IPS-11a (cell line): ENCODE data around the gene UTS2R.
"Not testable (repeated sequence)": the region's sequence is repeated elsewhere in the genome, so short reads cannot be mapped to it uniquely, and the experiment has no call there.

Experiments
- H3K4me3 ChIP-seq: one replicate; pipeline ENCODE4 v1.5.1; 2013; ENCODE audit warnings: low read depth, low read length, control low read depth

UTS2R gene

DNA sequence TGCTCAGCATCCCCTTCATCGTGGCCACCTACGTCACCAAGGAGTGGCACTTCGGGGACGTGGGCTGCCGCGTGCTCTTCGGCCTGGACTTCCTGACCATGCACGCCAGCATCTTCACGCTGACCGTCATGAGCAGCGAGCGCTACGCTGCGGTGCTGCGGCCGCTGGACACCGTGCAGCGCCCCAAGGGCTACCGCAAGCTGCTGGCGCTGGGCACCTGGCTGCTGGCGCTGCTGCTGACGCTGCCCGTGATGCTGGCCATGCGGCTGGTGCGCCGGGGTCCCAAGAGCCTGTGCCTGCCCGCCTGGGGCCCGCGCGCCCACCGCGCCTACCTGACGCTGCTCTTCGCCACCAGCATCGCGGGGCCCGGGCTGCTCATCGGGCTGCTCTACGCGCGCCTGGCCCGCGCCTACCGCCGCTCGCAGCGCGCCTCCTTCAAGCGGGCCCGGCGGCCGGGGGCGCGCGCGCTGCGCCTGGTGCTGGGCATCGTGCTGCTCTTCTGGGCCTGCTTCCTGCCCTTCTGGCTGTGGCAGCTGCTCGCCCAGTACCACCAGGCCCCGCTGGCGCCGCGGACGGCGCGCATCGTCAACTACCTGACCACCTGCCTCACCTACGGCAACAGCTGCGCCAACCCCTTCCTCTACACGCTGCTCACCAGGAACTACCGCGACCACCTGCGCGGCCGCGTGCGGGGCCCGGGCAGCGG, 3.2 kb downstream of the UTS2R start:
- H3K4me3 ChIP-seq, result no peak overlapping the region

DNA sequence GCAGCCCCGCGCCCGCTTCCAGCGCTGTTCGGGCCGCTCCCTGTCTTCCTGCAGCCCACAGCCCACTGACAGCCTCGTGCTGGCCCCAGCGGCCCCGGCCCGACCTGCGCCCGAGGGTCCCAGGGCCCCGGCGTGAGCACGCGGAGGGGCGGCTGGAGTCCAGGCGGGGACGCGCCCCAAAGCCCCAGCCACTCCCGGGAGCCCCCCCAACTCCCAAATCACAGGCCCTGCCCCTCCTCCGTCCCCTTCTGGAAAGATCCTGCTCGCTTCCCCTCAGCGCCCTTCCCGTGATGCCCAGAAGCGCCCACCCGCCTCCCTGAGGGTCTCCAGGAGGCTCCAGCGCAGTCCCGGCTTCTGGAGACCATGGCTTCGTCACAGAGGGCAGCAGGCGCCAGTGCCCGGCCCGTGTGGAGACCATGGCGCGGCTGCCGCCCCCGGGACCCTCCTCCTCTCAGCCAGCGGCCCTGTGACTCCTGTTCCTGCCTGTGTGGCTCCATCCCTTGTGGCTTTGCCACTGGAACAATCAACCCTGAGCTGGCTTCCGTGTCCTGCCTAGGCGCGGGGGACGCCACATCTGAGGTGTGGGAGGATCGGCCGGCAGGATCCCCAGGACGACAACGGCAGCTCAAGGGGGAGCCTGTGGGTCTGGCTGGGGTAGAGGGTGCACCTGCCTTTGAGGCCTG, 3.9 kb downstream of the UTS2R start:
- H3K4me3 ChIP-seq, result no peak overlapping the region

DNA sequence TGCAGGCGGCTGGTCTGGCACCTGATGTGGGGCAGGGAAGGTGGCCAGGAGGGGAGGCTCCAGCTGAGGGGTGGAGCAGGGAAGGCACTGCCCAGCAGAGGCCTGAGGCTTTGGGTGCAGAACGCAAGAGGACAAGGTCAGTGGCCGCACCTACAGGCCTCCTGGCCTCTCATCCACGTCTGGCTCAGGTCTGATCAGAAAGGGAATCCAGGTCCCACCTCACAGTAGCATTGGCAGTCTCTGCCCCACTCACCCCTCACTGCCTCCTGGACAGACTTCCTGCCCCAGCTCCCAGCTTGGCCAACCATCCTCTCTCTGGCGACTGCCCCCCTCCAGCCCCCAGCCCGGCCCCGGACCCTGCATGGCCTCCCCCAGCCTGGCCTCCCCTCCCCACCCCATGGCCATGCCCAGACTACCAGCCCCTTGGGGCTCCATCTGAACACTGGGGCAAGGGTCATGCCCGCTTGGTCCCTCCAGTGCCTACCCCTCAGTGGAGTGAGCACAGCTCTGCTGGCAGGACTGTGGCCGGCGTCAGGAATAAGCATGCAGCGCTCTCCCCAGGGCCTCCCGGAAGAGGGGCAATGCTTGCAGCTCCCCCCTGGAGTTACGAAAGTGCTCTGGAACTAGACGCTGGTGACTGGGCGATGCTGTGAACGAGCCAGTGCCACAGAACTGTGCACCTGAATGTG, 4.6 kb downstream of the UTS2R start:
- H3K4me3 ChIP-seq, result no peak overlapping the region

DNA sequence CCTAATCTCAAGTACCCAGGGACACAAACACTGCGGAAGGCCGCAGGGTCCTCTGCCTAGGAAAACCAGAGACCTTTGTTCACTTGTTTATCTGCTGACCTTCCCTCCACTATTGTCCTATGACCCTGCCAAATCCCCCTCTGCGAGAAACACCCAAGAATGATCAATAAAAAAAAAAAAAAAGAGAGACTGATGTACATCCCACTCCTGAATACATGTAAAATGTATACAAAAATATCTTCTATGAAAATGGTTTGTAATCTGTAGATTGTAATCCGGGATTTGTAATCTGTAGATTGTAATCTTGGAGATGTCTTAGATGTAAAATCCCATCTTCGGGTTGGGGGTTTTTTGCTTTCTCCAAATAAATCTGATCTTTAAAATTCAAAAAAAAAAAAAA, 5.7 kb downstream of the UTS2R start:
- not testable (repeated sequence) for H3K4me3 ChIP-seq

DNA sequence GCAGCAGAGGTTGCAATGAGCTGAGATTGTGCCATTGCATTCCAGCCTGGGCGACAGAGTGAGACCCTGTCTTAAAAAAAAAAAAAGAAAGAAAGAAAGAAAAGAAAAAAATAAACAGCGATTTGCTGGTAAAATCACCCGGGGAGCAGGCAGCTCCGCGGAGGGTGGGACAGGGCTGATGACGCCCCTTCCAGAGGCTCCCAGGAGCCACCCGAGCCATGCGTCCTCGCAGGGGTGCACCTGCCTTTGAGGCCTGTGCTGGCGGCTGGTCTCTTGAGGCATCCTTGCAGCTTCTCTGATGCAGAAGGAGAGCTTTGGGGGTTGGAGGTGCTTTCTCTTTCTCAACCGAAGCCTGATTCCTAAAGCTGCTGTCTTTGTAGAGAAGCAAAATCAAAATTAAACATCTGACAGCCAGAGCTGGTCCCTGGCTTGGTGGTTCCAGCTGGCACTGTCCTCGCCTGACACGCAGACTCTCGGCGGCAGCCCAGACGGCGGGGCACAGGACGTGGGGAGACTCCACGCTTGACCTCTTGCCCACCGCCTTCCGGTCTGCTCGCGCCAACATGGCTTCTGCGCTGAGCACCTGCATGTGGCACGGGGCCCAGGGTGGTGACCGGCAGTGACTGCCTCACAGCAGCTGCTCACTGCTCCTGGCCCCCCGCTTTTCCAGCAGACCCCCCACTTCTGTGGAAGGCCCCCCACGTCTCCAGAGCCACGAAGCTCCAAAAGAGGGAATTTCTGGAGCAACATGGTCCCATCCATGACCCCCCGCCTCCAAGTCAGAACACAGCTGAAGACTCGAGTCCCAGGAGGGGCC, 6.6 kb downstream of the UTS2R start:
- no peak overlapping the region for H3K4me3 ChIP-seq

DNA sequence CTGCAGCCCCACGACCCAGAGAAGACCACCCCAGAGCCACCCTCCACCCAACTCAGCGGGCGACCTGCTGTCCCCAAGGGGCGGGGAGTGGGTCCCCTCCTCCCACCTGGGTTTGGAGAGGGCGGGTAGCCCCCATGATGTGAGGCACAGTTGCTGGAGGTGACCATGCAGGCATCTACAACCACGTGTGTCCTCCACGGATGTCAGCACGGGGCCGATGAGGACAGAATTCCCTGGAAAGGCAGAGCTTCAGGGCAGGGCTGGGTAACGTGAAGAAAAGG, 7.1 kb downstream of the UTS2R start:
- H3K4me3 ChIP-seq, result no peak overlapping the region

DNA sequence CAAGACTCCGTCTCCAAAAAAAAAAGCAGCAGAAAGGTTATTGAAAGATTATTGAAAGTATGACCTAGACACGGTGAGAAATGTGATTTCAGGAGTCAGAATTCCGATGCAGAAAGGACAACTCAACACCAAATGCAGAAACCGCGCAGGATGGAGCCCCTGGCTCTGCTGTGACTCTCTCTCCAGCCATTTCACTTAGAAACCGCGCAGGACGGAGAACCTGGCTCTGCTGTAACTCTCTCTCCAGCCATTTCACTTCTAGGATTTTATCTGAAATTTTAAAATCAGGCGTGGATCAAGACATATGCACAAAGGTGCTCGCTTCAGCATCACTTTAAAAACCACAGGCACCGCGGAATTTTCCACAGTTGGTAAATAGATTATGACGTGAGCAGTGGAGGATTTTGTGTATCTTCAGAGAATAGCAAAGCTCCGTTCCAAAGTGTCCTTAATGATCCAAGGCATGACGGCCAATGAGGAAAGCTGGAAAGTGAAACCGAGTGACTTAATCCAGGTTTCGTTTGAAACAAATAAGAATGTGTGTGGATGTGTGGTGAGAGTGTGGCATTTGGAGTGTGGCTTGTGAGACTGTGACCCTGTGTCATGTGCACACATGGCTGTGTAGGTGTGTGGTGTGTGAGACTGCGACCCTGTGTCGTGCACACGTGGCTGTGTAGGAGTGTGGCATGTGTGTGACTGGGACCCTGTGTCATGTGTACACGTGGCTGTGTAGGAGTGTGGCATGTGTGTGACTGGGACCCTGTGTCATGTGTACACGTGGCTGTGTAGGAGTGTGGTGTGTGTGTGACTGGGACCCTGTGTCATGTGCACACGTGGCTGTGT, 9.5 kb downstream of the UTS2R start:
- H3K4me3 ChIP-seq, result no peak overlapping the region

DNA sequence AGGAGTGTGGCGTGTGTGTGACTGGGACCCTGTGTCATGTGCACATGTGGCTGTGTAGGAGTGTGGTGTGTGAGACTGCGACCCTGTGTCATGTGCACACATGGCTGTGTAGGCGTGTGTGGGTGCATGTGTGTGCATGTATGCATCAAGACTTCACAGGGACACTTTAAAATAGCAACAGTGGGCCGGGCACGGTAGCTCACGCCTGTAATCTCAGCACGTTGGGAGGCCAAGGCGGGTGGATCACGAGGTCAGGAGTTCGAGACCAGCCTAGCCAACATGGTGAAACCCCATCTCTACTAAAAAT, 10.1 kb downstream of the UTS2R start:
- H3K4me3 ChIP-seq, result not testable (repeated sequence)

DNA sequence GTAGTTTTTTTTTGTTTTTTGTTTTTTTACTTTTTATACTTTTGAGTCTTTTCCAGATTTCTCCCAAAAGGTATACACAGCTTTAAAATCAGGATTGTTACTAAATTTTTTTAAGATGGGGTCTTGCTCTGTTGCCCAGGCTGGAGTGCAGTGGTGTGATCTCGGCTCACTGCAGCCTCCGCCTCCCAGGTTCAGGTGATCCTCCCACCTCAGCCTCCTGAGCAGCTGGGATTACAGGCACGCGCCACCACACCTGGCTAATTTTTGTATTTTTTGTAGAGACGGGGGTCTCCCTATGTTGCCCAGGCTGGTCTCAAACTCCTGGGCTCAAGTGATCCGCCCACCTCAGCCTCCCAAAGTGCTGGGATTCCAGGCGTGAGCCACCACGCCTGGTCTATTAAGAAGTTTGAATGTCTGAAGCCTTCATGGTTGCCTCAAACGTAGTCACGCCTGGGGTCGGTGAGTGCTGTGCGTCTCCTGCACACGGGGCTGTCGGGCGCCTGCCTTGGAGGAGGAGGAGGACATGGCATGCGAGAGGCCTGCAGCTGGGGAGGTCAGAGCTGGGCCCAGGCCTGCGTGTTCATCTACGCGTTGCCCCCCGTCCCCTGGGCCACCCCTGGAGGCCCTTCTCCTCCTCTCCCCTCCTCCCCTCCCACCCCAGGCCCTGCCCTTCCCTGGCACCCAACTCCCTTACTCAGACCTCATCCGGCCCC, 10.8 kb downstream of the UTS2R start:
- H3K4me3 ChIP-seq, result not testable (repeated sequence)

DNA sequence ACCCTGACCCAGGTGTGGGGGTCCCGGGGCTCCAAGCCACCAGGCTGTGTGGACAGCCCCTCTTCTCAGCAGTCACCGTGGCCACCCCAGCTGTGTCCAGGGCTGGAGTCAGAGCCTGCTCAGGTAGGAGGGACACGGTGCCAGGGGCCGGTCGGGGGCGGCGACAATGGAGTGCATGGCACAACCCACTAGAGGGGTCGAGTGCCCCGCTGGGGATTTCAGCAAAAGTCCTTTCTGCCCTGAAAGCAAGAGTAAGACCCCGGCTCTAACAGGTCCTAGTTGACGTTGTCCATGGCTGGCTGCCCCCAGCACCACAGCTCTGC, 11.3 kb downstream of the UTS2R start:
- H3K4me3 ChIP-seq, result no peak overlapping the region

DNA sequence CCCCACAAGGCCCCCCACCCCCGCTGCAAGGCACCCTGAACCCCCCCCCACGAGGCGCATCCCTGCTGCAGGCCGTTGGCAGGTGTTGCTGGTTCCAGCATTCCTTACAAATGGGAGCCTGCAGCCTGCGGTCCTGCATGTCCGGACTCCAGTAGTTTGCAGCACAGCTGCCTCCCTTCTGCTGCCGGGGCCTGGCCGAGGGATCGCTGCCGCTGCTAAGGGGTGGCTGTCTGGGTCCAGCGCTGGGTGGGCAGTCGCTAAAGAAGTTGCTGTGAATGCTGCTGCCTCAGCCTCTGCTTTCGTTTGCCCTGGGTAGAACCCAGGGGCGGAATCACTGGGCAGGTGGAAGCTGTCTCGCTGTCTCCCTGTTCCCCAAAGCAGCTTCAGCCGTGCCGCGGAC, 11.8 kb downstream of the UTS2R start:
- H3K4me3 ChIP-seq, result no peak overlapping the region

DNA sequence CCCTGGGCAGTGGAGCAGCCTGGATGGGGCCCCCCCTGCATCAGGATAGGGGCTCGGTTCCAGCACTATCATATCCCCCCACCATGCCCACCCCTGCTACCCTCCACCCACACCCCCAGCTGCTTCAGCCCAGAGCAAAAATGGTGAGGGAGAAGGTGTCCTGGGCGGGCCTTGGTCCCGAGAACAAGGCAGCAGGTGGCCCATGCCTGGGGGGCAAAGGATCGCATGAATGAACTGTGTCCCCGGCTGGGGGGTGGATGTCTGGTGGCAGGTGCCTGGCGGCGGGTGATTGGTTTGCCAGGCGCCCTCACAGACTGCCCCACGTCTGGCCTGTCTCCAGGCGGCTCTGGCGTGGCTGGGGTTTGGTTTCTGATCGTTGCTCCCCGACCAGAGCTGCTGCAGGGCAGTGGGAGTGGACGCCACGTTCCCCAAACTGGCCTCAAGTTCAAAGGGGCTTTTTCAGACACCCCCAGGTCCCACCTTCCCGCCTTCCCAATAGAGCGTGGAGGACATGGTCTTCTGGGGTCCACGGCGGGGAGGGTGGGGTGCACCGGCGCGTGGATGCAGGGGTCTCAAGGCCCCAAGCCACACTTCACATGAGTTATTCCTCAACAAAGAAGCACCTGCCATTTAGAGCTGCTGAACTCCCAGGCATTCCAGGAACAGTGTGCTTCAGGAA, 12.6 kb downstream of the UTS2R start:
- no peak overlapping the region for H3K4me3 ChIP-seq

DNA sequence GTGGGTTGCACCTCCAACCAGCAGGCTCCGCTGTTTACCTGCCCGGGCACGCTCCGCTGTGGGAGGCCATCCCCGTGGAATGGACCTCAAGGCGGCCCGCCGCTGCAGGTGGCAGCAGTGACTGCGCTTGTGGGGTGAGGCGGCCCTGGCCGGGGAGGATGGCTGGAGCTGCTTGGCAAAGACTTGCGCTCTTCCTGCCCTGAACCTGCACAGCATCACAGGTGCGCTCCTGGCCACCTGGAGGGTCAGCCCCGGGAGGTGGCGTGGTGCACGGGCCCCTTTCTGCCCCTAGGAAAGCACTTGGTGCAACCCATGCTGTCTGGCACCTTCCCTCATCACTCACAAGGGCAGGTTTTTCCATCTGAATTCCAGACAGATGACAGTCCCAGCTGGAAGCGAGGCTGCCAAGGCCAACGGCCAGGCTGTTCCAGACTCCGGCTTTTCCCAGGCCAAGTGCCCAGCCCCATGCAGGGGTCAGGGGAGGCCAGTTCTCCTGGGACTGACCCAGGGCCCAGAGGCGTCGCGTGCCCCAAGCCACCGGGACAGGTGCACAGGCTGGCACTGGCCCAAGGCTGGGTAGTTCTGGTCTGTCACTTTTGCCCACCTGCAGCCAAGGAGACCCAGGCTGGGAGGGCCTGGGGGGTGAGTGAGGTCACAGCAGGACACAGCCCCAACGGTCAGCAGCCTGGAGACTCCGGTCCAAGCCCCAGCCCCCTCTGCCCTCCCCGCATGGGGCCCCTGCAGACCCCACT, 13.3 kb downstream of the UTS2R start:
- H3K4me3 ChIP-seq, result no peak overlapping the region

DNA sequence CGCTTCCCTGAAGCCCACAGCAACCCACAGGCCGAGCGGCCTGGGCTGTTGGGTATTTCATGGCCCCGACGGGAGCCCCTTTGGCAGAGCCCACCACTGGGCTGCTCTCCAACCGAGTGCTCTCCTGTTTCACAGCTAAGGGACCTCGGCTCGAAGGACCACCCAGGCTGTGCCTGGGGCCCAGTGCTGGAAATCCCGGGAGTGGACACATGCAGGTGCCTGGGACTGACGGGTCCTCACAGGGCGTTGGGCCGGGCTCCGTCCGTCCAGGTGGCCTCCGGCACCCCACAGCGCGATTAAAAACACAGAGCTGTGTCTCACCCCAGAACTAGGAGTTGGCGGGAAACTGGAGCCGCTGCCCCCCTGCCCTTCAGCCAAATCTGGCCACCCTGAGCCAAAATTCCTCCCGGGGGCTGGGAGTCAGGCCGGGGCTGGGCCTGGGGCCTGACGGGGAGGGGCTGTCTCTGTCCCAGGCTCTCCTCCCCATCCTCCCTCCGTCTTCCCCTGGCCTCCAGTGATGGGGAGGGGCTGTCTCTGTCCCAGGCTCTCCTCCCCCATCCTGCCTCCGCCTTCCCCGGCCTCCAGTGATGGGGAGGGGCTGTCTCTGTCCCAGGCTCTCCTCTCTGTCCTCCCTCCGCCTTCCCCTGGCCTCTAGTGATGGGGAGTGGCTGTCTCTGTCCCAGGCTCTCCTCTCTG, 14.1 kb downstream of the UTS2R start:
- H3K4me3 ChIP-seq, result no peak overlapping the region

DNA sequence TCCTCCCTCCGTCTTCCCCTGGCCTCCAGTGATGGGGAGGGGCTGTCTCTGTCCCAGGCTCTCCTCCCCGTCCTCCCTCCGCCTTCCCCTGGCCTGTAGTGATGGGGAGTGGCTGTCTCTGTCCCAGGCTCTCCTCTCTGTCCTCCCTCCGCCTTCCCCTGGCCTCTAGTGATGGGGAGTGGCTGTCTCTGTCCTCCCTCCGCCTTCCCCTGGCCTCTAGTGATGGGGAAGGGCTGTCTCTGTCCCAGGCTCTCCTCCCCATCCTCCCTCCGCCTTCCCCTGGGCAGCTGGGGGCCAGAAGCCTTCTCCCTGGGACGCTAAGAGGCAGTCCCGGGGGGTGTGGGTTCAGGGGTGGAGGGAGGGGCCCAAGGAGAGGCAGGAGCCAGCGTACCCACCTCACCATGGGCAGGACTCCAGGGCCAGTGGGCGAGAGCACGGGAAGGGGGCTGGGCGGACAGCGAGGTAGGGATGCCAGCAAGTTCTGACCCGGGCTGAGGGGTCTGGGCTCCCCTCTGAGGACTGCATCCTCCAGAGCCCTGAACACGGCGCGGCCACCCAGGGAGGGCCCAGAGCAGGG, 14.8 kb downstream of the UTS2R start:
- H3K4me3 ChIP-seq, result no peak overlapping the region

DNA sequence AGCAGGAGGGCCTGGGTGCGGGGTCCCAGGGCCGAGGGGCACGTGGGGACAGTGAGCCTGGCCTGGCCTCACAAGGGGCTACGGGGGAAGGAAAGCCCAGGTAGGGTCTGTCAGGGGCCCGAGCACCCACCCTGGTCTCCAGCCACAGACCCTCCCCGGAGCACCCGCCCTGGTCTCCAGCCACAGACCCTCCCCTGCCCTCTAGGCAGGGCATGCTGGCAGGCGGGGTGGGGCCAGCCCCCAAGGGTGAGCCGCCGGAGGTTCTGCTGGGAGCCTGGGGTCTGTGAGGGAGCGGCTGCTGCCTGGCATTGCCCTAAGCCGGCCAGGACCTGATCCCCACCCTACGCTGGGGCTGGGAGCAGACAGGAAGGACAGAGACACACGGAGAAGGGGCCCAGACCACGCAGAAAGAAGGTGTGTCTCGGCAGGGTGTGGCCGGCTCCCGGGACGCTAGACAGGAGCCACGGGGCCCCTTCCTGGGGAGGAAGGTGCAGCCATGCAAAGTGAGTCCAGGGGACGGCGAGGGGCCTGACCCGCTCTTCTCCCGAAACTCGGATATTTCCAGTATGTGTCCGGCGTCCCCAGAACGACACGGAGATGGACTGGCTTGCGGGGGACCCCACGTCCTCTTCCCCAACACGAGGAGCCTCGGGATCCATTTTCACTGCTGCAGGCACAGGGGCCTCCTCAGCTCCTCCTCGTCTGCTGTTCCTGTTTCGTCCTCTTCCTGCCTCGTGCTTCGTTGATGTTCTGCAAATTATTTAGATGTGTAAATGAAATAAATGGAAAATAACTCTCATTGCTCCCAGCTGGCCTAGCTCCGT, 15.5 kb downstream of the UTS2R start:
- no peak overlapping the region for H3K4me3 ChIP-seq

DNA sequence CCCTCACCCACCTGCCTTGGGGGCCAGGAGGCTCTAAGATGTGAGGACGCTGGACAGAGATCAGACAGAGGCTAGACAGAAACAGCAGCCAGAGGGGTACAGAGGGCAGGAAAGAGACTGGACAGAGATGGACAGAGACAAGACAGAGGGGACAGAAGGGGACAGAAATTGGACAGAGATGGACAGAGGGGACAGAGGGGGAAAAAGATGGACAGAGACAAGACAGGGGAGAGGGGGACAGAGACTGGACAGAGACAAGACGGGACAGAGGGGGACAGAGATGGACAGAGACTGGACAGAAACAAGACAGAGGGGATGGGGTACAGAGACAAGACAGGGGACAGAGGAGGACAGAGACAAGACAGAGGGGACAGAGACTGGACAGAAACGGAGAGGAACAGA, 16.1 kb downstream of the UTS2R start:
- no peak overlapping the region for H3K4me3 ChIP-seq
